ENCODE results near the gene VLDLR.

DNA sequence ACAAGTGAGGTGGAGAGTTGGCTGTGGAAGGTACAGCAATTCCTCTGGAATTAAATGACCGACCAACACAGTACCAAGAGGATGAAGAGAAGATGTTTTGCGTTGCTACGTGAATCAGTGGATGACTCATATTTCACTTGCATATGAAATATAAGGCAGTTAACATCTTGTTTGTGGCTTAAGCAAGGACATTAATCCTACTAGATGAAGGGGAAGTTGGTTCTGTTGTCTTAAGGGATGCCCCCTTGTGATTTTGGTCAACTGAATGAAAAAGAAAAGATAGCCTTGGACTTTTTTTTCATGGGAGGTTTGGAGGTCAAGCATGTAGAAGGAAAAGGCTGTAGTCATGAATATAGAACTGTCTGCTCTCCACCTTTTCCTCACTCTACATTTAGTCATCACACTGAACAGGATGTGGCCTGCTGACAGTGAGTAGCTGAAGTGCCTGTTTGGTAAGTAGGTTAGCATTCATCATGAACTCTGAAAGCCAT, 33.9 kb downstream of the VLDLR start:
- TF ChIP-seq CTCF (IDR thresholded peaks at IDR 0.05): no peak
- no peak for TF ChIP-seq ZFX (IDR thresholded peaks at IDR 0.05; ENCODE audit: borderline replicate concordance)
